ENCODE results near the gene MSX1. TPM values are rescaled to one million over a fixed set of nuclear protein-coding genes. Genes with fewer than 3 reads are reported as not detected.

Gene MSX1
- total and polyA plus RNA-seq, 4 donors: 0.13 to 0.33 (median 0.15) TPM; not detected in 1

DNA sequence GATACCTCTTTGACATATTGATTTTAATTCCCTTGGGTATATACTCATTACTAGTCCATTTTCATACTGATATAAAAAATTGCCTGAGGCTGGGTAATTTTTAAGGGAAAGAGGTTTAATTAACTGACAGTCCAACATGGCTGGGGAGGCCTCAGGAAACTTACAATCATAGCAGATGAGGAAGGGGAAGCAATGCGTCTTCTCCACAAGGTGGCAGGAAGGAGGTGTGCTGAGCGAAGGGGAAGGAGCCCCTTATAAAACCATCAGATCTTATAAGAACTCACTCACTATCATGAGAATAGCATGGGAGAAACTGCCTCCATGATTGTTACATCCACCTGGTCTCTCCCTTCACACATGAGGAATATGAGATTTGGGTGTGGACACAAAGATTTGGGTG lies 42.4 kb downstream of the MSX1 start:
- Histone ChIP-seq H3K4me3 (ENCODE audit: low read depth in 1 of 3, low read length in 3 of 3) (no peak overlapping the region), H3K36me3 (ENCODE audit: control insufficient read depth in 4 of 4, insufficient read depth in 3 of 4, low read depth in 1 of 4, low read length in 3 of 4) (no peaks in the 10 kb centered on the region), H3K27ac (ENCODE audit: low read depth in 1 of 2, low read length in 2 of 2) (no peak overlapping the region), H3K4me1 (ENCODE audit: control insufficient read depth in 4 of 4, insufficient read depth in 4 of 4, low read length in 3 of 4) (no peaks in the 10 kb centered on the region), H3K27me3 (ENCODE audit: control insufficient read depth in 4 of 4, insufficient read depth in 4 of 4, low read length in 3 of 4) (no peaks in the 10 kb centered on the region), H3K9ac (ENCODE audit: low read depth in 1 of 2, low read length in 2 of 2) (no peak overlapping the region), H3K9me3 (ENCODE audit: control insufficient read depth in 4 of 4, low read length in 3 of 4) (peaks cover 0 to 3% (median 1%) of the 10 kb centered on the region in 4 donors)
- DNase-seq (ENCODE audit: low spot score): no peak
- 59% methylated on average over 2 of the region's 2 CpGs for WGBS
- TF ChIP-seq GABPA (IDR thresholded peaks at IDR 0.05 in 1 of 2, conservative IDR thresholded peaks at IDR 0.05 in 1 of 2) (no peak), EGR1 (IDR thresholded peaks at IDR 0.05; ENCODE audit: low read depth in 2 of 2) (no peak), RXRA (IDR thresholded peaks at IDR 0.05) (no peak), FOXA2 (IDR thresholded peaks at IDR 0.05) (no peak), JUND (IDR thresholded peaks at IDR 0.05) (no peak), RAD21 (IDR thresholded peaks at IDR 0.05) (no peak), HNF4G (IDR thresholded peaks at IDR 0.05) (no peak), TAF1 (conservative IDR thresholded peaks at IDR 0.05) (no peak), HNF4A (conservative IDR thresholded peaks at IDR 0.05) (no peak), NR2F2 (IDR thresholded peaks at IDR 0.05) (no peak), YY1 (IDR thresholded peaks at IDR 0.05) (no peak), FOXA1 (IDR thresholded peaks at IDR 0.05) (no peak), SP1 (IDR thresholded peaks at IDR 0.05) (no peak)
- TF ChIP-seq, protein P1, sequence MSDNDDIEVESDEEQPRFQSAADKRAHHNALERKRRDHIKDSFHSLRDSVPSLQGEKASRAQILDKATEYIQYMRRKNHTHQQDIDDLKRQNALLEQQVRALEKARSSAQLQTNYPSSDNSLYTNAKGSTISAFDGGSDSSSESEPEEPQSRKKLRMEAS (IDR thresholded peaks at IDR 0.05): no peak
- TF ChIP-seq, protein P2, sequence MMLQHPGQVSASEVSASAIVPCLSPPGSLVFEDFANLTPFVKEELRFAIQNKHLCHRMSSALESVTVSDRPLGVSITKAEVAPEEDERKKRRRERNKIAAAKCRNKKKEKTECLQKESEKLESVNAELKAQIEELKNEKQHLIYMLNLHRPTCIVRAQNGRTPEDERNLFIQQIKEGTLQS (IDR thresholded peaks at IDR 0.05): no peak
- TF ChIP-seq, protein P3, sequence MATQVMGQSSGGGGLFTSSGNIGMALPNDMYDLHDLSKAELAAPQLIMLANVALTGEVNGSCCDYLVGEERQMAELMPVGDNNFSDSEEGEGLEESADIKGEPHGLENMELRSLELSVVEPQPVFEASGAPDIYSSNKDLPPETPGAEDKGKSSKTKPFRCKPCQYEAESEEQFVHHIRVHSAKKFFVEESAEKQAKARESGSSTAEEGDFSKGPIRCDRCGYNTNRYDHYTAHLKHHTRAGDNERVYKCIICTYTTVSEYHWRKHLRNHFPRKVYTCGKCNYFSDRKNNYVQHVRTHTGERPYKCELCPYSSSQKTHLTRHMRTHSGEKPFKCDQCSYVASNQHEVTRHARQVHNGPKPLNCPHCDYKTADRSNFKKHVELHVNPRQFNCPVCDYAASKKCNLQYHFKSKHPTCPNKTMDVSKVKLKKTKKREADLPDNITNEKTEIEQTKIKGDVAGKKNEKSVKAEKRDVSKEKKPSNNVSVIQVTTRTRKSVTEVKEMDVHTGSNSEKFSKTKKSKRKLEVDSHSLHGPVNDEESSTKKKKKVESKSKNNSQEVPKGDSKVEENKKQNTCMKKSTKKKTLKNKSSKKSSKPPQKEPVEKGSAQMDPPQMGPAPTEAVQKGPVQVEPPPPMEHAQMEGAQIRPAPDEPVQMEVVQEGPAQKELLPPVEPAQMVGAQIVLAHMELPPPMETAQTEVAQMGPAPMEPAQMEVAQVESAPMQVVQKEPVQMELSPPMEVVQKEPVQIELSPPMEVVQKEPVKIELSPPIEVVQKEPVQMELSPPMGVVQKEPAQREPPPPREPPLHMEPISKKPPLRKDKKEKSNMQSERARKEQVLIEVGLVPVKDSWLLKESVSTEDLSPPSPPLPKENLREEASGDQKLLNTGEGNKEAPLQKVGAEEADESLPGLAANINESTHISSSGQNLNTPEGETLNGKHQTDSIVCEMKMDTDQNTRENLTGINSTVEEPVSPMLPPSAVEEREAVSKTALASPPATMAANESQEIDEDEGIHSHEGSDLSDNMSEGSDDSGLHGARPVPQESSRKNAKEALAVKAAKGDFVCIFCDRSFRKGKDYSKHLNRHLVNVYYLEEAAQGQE (IDR thresholded peaks at IDR 0.05): no peak
- TF ChIP-seq, protein P4, sequence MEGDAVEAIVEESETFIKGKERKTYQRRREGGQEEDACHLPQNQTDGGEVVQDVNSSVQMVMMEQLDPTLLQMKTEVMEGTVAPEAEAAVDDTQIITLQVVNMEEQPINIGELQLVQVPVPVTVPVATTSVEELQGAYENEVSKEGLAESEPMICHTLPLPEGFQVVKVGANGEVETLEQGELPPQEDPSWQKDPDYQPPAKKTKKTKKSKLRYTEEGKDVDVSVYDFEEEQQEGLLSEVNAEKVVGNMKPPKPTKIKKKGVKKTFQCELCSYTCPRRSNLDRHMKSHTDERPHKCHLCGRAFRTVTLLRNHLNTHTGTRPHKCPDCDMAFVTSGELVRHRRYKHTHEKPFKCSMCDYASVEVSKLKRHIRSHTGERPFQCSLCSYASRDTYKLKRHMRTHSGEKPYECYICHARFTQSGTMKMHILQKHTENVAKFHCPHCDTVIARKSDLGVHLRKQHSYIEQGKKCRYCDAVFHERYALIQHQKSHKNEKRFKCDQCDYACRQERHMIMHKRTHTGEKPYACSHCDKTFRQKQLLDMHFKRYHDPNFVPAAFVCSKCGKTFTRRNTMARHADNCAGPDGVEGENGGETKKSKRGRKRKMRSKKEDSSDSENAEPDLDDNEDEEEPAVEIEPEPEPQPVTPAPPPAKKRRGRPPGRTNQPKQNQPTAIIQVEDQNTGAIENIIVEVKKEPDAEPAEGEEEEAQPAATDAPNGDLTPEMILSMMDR (IDR thresholded peaks at IDR 0.05; ENCODE audit: low read depth, low read length, missing input control): no peak
- TF ChIP-seq, protein P5, sequence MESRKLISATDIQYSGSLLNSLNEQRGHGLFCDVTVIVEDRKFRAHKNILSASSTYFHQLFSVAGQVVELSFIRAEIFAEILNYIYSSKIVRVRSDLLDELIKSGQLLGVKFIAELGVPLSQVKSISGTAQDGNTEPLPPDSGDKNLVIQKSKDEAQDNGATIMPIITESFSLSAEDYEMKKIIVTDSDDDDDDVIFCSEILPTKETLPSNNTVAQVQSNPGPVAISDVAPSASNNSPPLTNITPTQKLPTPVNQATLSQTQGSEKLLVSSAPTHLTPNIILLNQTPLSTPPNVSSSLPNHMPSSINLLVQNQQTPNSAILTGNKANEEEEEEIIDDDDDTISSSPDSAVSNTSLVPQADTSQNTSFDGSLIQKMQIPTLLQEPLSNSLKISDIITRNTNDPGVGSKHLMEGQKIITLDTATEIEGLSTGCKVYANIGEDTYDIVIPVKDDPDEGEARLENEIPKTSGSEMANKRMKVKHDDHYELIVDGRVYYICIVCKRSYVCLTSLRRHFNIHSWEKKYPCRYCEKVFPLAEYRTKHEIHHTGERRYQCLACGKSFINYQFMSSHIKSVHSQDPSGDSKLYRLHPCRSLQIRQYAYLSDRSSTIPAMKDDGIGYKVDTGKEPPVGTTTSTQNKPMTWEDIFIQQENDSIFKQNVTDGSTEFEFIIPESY (IDR thresholded peaks at IDR 0.05): no peak

All from liver (tissue), 9 donors.